ENCODE data around the gene PAOX. TPM values are rescaled to one million over a fixed set of nuclear protein-coding genes. Genes with fewer than 3 reads are reported as not detected.

Gene PAOX
- total and polyA plus RNA-seq, 9 of the 15 experiments (the other 6 are each of a cell fraction or from before 2014, with no cell fraction given), result 0.80 to 6.4 (median 2.6) TPM

DNA sequence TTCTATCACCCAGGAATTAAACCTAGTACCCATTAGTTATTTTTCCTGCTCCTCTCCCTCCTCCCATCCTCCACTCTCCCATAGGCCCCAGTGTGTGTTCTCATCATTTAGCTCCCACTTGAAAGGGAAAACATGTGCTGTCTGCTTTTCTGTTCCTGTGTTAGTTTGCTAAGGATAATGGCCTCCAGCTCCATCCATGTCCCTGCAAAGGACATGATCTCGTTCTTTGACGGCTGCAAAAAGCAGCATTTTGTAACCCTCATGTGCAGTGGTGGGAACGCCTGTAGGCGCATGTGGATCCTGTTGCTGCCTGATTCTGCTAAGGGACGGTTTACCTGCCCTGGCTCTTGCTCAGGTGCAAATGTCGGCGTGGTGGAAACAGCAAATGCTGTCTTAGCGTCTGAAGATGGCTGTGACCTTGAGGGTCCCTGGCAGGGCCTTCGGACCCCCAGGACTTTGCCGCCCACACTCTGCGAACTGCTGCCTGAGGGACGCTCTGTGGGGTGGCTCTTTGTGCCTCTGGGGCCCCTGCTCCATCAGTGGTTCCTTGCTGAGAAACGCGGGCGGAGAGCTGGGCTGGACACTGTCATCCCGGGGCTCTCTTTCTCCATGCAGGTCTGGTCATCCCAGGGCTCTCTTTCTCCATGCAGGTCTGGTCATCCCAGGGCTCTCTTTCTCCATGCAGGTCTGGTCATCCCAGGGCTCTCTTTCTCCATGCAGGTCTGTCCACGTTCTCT lies 9.3 kb downstream of the PAOX start (continued):
- TF ChIP-seq ZC3H11A (IDR thresholded peaks at IDR 0.05; ENCODE audit: low read depth, low read length) (no peak), RBM14 (IDR thresholded peaks at IDR 0.05; ENCODE audit: borderline replicate concordance, insufficient read depth, low read depth, low read length) (no peak), NBN (IDR thresholded peaks at IDR 0.05; ENCODE audit: low read depth) (0 out of 2 replicates have a peak, but pooled peaks have one; percentile 55), XRCC4 (IDR thresholded peaks at IDR 0.05; ENCODE audit: extremely low read depth, insufficient read depth, insufficient read length) (no peak), TAF9B (IDR thresholded peaks at IDR 0.05; ENCODE audit: partially characterized antibody) (peak; percentile 80), MAZ (CRISPR knock-in tag; conservative IDR thresholded peaks at IDR 0.05 in 1 of 2, IDR thresholded peaks at IDR 0.05 in 1 of 2) (peak in 1 of 2 experiments; percentile 59; a peak in 2 of 4 replicates), RBBP5 (IDR thresholded peaks at IDR 0.05; ENCODE audit: borderline replicate concordance, insufficient read depth, low read length, poor library complexity, severe bottlenecking) (peak; percentile 20), PHF8 (IDR thresholded peaks at IDR 0.05; ENCODE audit: borderline replicate concordance, low read length) (peak; percentile 26; the same call in 1 of the 2 replicates), PPARD (CRISPR knock-in tag; IDR thresholded peaks at IDR 0.05) (no peak), MYBL2 (IDR thresholded peaks at IDR 0.05; ENCODE audit: low read depth) (0 out of 2 replicates have a peak, but pooled peaks have one; percentile 30), MYBL2 (CRISPR knock-in tag; IDR thresholded peaks at IDR 0.05; ENCODE audit: borderline replicate concordance) (no peak), SOX6 (IDR thresholded peaks at IDR 0.05) (no peak), RNF2 (IDR thresholded peaks at IDR 0.05) (0 out of 2 replicates have a peak, but pooled peaks have one; percentile 30), CCAR2 (IDR thresholded peaks at IDR 0.05; ENCODE audit: low read depth, low read length) (no peak), DPF2 (IDR thresholded peaks at IDR 0.05) (peak; percentile 49; the same call in 1 of the 2 replicates), ZFX (CRISPR knock-in tag; IDR thresholded peaks at IDR 0.05) (peak; percentile 52), STAT5B (CRISPR knock-in tag; IDR thresholded peaks at IDR 0.05) (no peak), YY1 (IDR thresholded peaks at IDR 0.05; ENCODE audit: borderline replicate concordance in 1 of 3, control insufficient read depth in 1 of 3, extremely low read depth in 1 of 3, insufficient read depth in 3 of 3, insufficient read length in 1 of 3, insufficient replicate concordance in 2 of 3, low read depth in 1 of 3, low read length in 2 of 3) (peak in 1 of 3 experiments; percentile 79)
- TF ChIP-seq, protein P1, sequence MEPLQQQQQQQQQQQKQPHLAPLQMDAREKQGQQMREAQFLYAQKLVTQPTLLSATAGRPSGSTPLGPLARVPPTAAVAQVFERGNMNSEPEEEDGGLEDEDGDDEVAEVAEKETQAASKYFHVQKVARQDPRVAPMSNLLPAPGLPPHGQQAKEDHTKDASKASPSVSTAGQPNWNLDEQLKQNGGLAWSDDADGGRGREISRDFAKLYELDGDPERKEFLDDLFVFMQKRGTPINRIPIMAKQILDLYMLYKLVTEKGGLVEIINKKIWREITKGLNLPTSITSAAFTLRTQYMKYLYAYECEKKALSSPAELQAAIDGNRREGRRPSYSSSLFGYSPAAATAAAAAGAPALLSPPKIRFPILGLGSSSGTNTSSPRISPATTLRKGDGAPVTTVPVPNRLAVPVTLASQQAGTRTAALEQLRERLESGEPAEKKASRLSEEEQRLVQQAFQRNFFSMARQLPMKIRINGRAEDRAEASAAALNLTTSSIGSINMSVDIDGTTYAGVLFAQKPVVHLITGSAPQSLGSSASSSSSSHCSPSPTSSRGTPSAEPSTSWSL (CRISPR knock-in tag; IDR thresholded peaks at IDR 0.05; ENCODE audit: borderline replicate concordance), result no peak
- TF ChIP-seq, protein P2, sequence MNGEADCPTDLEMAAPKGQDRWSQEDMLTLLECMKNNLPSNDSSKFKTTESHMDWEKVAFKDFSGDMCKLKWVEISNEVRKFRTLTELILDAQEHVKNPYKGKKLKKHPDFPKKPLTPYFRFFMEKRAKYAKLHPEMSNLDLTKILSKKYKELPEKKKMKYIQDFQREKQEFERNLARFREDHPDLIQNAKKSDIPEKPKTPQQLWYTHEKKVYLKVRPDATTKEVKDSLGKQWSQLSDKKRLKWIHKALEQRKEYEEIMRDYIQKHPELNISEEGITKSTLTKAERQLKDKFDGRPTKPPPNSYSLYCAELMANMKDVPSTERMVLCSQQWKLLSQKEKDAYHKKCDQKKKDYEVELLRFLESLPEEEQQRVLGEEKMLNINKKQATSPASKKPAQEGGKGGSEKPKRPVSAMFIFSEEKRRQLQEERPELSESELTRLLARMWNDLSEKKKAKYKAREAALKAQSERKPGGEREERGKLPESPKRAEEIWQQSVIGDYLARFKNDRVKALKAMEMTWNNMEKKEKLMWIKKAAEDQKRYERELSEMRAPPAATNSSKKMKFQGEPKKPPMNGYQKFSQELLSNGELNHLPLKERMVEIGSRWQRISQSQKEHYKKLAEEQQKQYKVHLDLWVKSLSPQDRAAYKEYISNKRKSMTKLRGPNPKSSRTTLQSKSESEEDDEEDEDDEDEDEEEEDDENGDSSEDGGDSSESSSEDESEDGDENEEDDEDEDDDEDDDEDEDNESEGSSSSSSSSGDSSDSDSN (IDR thresholded peaks at IDR 0.05; ENCODE audit: borderline replicate concordance in 1 of 2, low read depth in 2 of 2, low read length in 2 of 2), result 0 out of 4 replicates have a peak, but pooled peaks of 1 of the 2 experiments have one; percentile 18
- TF ChIP-seq, protein P3, sequence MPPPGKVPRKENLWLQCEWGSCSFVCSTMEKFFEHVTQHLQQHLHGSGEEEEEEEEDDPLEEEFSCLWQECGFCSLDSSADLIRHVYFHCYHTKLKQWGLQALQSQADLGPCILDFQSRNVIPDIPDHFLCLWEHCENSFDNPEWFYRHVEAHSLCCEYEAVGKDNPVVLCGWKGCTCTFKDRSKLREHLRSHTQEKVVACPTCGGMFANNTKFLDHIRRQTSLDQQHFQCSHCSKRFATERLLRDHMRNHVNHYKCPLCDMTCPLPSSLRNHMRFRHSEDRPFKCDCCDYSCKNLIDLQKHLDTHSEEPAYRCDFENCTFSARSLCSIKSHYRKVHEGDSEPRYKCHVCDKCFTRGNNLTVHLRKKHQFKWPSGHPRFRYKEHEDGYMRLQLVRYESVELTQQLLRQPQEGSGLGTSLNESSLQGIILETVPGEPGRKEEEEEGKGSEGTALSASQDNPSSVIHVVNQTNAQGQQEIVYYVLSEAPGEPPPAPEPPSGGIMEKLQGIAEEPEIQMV (tag; conservative IDR thresholded peaks at IDR 0.05; ENCODE audit: low read depth), result no peak

All from K562 (cell line).